ENCODE measurements around the gene PTAFR. TPM values are rescaled to one million over a fixed set of nuclear protein-coding genes. Genes with fewer than 3 reads are reported as not detected.

PTAFR gene
- total and polyA plus RNA-seq, 2 of the 4 experiments (the other 2 are of a cell fraction) = 0.17 to 0.18 TPM

GRCh38 chr1:28136169-28136921 is 40.1 kb downstream of the PTAFR start (continued):
- TF ChIP-seq CHD1 (IDR thresholded peaks at IDR 0.05; ENCODE audit: low read depth, low read length) = no peak

GRCh38 chr1:28135371-28136168 is 40.9 kb downstream of the PTAFR start:
- no peak overlapping the region; the same call in 1 of the 2 replicates for H2AK5ac ChIP-seq (ENCODE audit: low read depth, low read length)
- no peak overlapping the region for H4K91ac ChIP-seq (ENCODE audit: insufficient read depth, low read depth, low read length)
- WGBS, 2 experiments (ENCODE audit: extremely low coverage in 2 of 2, insufficient read length in 1 of 2) = 100% methylated on average over 3 of the region's 14 CpGs; no CpG with 5 or more reads in 1 of the 2 experiments
- dilution Hi-C loops (cut with HindIII; ENCODE audit: low sequenced_read_pairs, unreplicated experiment) = no loop called here
- H3K9me1 ChIP-seq (ENCODE audit: insufficient read depth, low read length) = peaks cover 8% of the 10 kb centered on the region; the same call in 1 of the 2 replicates
- no peaks in the 10 kb centered on the region for H4K20me1 ChIP-seq (ENCODE audit: insufficient read depth, low read length)
- H4K8ac ChIP-seq (ENCODE audit: low read depth in 2 of 2, low read length in 2 of 2) = no peak overlapping the region; a peak in 1 of 4 replicates
- H3K27ac ChIP-seq (ENCODE audit: insufficient read depth, low read length) = no peak overlapping the region
- no peak overlapping the region for H2BK15ac ChIP-seq (ENCODE audit: low read depth, low read length)
- H3K4me2 ChIP-seq (ENCODE audit: low read depth, low read length) = no peak overlapping the region
- no peak overlapping the region for H4K5ac ChIP-seq (ENCODE audit: low read depth, low read length)
- H3K4me3 ChIP-seq (ENCODE audit: insufficient read depth, low read depth, low read length) = no peak overlapping the region
- H2BK20ac ChIP-seq (ENCODE audit: low read depth, low read length) = no peak overlapping the region
- TF ChIP-seq RCOR1 (IDR thresholded peaks at IDR 0.05; ENCODE audit: insufficient replicate concordance, low read length) (no peak), USF2 (IDR thresholded peaks at IDR 0.05; ENCODE audit: low read depth, low read length) (no peak), FOS (IDR thresholded peaks at IDR 0.05; ENCODE audit: low read depth, low read length) (no peak), MAFK (IDR thresholded peaks at IDR 0.05; ENCODE audit: low read depth, low read length) (no peak), RAD21 (IDR thresholded peaks at IDR 0.05; ENCODE audit: low read length) (no peak), CTCF (conservative IDR thresholded peaks at IDR 0.05; ENCODE audit: low read depth, low read length) (no peak)
- H2BK120ac ChIP-seq (ENCODE audit: low read depth, low read length) = no peak overlapping the region
- H3K36me3 ChIP-seq (ENCODE audit: control insufficient read depth, insufficient read depth, low read length) = no peaks in the 10 kb centered on the region
- peaks cover 3% of the 10 kb centered on the region; the same call in 1 of the 2 replicates for H3K4me1 ChIP-seq (ENCODE audit: control insufficient read depth, insufficient read depth, low read length)
- no peak overlapping the region for H2BK5ac ChIP-seq (ENCODE audit: low read depth, low read length, poor library complexity, severe bottlenecking)
- no peak overlapping the region for H2AK9ac ChIP-seq (replicated peaks; ENCODE audit: low read depth, low read length, poor library complexity)
- CTCF ChIA-PET = interaction anchor here (0.7 kb wide), 1 partner anchor 84 kb away, joined by 3 read pairs; no protein-coding TSS in a partner anchor
- H3K18ac ChIP-seq (ENCODE audit: low read depth, low read length) = no peak overlapping the region
- no peak overlapping the region for H3K23ac ChIP-seq (ENCODE audit: low read depth, low read length)
- intact Hi-C loops (cut with micrococcal nuclease) = no loop called here
- POLR2A ChIA-PET (ENCODE audit: unreplicated experiment) = interaction anchor here (0.6 kb wide), 1 partner anchor 30 kb away, joined by 3 read pairs; no protein-coding TSS in a partner anchor
- DNase-seq (peak; percentile 12), ATAC-seq (ENCODE audit: low read depth) (no peak)
- no peak overlapping the region for H3K56ac ChIP-seq (ENCODE audit: extremely low read depth, insufficient read depth, low read length)
- in situ Hi-C loops (cut with MboI; ENCODE audit: low sequenced_read_pairs) = no loop called here
- BruUV-seq (replicated peaks) = no TSS peak
- H3K27me3 ChIP-seq (ENCODE audit: control insufficient read depth, insufficient read depth, low read length) = no peaks in the 10 kb centered on the region
- H3K14ac ChIP-seq (replicated peaks; ENCODE audit: low read depth, low read length) = no peak overlapping the region
- H3K79me1 ChIP-seq (ENCODE audit: low read depth in 1 of 2, low read length in 2 of 2) = no peaks in the 10 kb centered on the region
- H3K4ac ChIP-seq (ENCODE audit: low read depth, low read length) = no peak overlapping the region; the same call in 1 of the 2 replicates
- H2AFZ ChIP-seq (replicated peaks; ENCODE audit: low read length, poor library complexity) = no peak overlapping the region
- H3K9ac ChIP-seq (ENCODE audit: low read depth, low read length) = no peak overlapping the region
- no peaks in the 10 kb centered on the region; the same call in none of the 2 replicates for H3K9me3 ChIP-seq (ENCODE audit: control insufficient read depth, insufficient read depth, low read length)
